Fibroblast of villous mesenchyme (primary cell): ENCODE data around the gene LAP3. TPM values are rescaled to one million over a fixed set of nuclear protein-coding genes. Genes with fewer than 3 reads are reported as not detected.

ENCODE experiments used
- DNase-seq: peaks from one replicate; pipeline ENCODE4 v3.0.0-alpha.2; 2010; ENCODE audit warnings: low read depth
- H3K4me3 ChIP-seq: 2 replicates; pipeline ENCODE4 v1.5.1; 2011; ENCODE audit warnings: low read depth, mild to moderate bottlenecking, low read length
- CTCF ChIP-seq: IDR thresholded peaks from 2 replicates; pipeline ENCODE4 v1.5.1; 2012; ENCODE audit warnings: low read depth, mild to moderate bottlenecking, low read length; ENCODE audit not compliant: insufficient read depth
- total RNA-seq: library from RNA; depleted of rRNA; stranded (reverse); fragments of >200 nt; gene quantifications from 2 replicates; pipeline ENCODE4 v1.2.3, GENCODE V29; 2012

Gene LAP3
- total RNA-seq, 1 donor = 94.6 TPM

- peak; percentile 26 for DNase-seq
- no peak overlapping the region for H3K4me3 ChIP-seq
- no peak for TF ChIP-seq CTCF
These were observed 32.8 kb upstream of the LAP3 start for GRCh38 chr4:17544205-17544604.

- no peak for TF ChIP-seq CTCF
- no peak overlapping the region for H3K4me3 ChIP-seq
- peak; percentile 9 for DNase-seq
These were observed 32.2 kb upstream of the LAP3 start for GRCh38 chr4:17544831-17545234.

GRCh38 chr4:17545374-17546140 lies 31.4 kb upstream of the LAP3 start:
- DNase-seq = no peak
- TF ChIP-seq CTCF = no peak
- H3K4me3 ChIP-seq = no peak overlapping the region

- H3K4me3 ChIP-seq = no peak overlapping the region
- TF ChIP-seq CTCF = no peak
- no peak for DNase-seq
These were observed 30.8 kb upstream of the LAP3 start for GRCh38 chr4:17546222-17546621.

GRCh38 chr4:17546678-17547077 lies 30.3 kb upstream of the LAP3 start:
- no peak for DNase-seq

GRCh38 chr4:17550549-17550948 lies 26.4 kb upstream of the LAP3 start:
- DNase-seq = no peak
- TF ChIP-seq CTCF = no peak
- no peak overlapping the region for H3K4me3 ChIP-seq

More at GRCh38 chr4:17546678-17547077, 30.3 kb upstream of the LAP3 start:
- TF ChIP-seq CTCF = no peak
- no peak overlapping the region for H3K4me3 ChIP-seq

GRCh38 chr4:17552427-17552826 lies 24.6 kb upstream of the LAP3 start:
- TF ChIP-seq CTCF = no peak
- no peak for DNase-seq
- H3K4me3 ChIP-seq = no peak overlapping the region
